ENCODE data around the gene WDR26.
A peak's percentile ranks its signal among the peaks of the same experiment; 100 is the strongest.

WDR26 gene

GRCh38 chr1:224450159-224450558 lies 15.6 kb upstream of the WDR26 start:
- no peak for DNase-seq (ENCODE audit: low spot score)

GRCh38 chr1:224448453-224449017 lies 13.9 kb upstream of the WDR26 start:
- Histone ChIP-seq H3K27ac (no peak overlapping the region), H3K4me3 (no peak overlapping the region)
- DNase-seq (ENCODE audit: low spot score) = no peak
- TF ChIP-seq CTCF (IDR thresholded peaks at IDR 0.05) = no peak

More at GRCh38 chr1:224450159-224450558, 15.6 kb upstream of the WDR26 start:
- H3K27ac ChIP-seq = no peak overlapping the region
- TF ChIP-seq CTCF (IDR thresholded peaks at IDR 0.05) = no peak
- H3K4me3 ChIP-seq = no peak overlapping the region

- Histone ChIP-seq H3K27ac (peak overlapping the region in 1 of 2 donors; percentile 33), H3K4me3 (no peak overlapping the region)
- DNase-seq (ENCODE audit: low spot score) = no peak
- TF ChIP-seq CTCF (IDR thresholded peaks at IDR 0.05) = no peak
These were observed 13.4 kb upstream of the WDR26 start for GRCh38 chr1:224447971-224448370.

- H3K27ac ChIP-seq = peak overlapping the region in 1 of 2 donors; percentile 33
- no peak for TF ChIP-seq CTCF (IDR thresholded peaks at IDR 0.05)
- peak; percentile 75 for DNase-seq (ENCODE audit: low spot score)
- H3K4me3 ChIP-seq = no peak overlapping the region
These were observed 12.7 kb upstream of the WDR26 start for GRCh38 chr1:224447251-224447650.

GRCh38 chr1:224438989-224439388 lies 4.4 kb upstream of the WDR26 start:
- Histone ChIP-seq H3K27ac (no peak overlapping the region), H3K4me3 (no peak overlapping the region)
- DNase-seq (ENCODE audit: low spot score) = no peak
- no peak for TF ChIP-seq CTCF (IDR thresholded peaks at IDR 0.05)

GRCh38 chr1:224435999-224436398 lies 1.4 kb upstream of the WDR26 start:
- no peak for DNase-seq (ENCODE audit: low spot score)
- TF ChIP-seq CTCF (IDR thresholded peaks at IDR 0.05) = no peak
- Histone ChIP-seq H3K4me3 (no peak overlapping the region), H3K27ac (peak overlapping the region; percentile 14 to 91)

- peak overlapping the region; percentile 75 for H3K4me3 ChIP-seq
- no peak for TF ChIP-seq CTCF (IDR thresholded peaks at IDR 0.05)
- peak overlapping the region; percentile 91 to 100 for H3K27ac ChIP-seq
- DNase-seq (ENCODE audit: low spot score) = no peak
These were observed 744 bp upstream of the WDR26 start for GRCh38 chr1:224435318-224435763.

Data from coronary artery (tissue), 2 donors.